ENCODE results near the gene CENPV. TPM values are rescaled to one million over a fixed set of nuclear protein-coding genes. Genes with fewer than 3 reads are reported as not detected.

The CENPV gene
- total and polyA plus RNA-seq, 2 of the 13 experiments (the other 11 are each of a cell fraction or from before 2014, with no cell fraction given), result 193 to 292 TPM

DNA sequence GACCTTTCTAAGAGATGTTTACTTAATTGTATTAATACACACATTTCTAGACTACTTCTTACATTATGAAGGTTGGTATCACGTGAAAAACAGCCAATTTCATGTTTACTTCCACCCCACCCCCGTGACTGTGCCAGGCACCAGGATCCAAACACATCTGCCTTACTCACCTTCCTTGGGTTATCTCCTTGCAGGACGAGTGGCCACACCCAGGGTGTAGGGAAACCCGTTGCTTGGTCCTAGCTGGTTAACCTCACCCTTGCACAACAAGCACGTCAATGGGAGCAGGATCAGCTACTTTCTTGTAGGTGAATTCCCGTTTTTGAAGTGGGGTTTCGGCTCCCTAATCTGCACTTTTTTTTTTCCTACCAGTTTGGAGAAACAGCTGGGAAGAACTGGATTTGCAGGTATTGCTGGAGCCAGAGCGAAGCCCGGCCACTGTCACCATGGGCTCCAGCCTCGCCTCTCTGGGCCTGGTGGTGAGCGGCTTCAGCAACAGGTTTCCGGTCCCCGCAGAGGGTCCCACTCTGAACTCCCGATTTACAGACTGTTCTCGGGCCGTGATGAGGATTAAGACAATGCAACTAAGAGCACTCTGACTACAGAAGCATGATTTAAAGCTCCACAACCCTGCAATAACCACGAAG is 25.5 kb upstream of the CENPV start (continued):
- TF ChIP-seq, protein P1, sequence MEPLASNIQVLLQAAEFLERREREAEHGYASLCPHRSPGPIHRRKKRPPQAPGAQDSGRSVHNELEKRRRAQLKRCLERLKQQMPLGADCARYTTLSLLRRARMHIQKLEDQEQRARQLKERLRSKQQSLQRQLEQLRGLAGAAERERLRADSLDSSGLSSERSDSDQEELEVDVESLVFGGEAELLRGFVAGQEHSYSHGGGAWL (CRISPR knock-in tag; IDR thresholded peaks at IDR 0.05), result 0 out of 2 replicates have a peak, but pooled peaks have one; percentile 47
- no peak for TF ChIP-seq ZNF235 (CRISPR knock-in tag; IDR thresholded peaks at IDR 0.05; ENCODE audit: borderline replicate concordance)

DNA sequence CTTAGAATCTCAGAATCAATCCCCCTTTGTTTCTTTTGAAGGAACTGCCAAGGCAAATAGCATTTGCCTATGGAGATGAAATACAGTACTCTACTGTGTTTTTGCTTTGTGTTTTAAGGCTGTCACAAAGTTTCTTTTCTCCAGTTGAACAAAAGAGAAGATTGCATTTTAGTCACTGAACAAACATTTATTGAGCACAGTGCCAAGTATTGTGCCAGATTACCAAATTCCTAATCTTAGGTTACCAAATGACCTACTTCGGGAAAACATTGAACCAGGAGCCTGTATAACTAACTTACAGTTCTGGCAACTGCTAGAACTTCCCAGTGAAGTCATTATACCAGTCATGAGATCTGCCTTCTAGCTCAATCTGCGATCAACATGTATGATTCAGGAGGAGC is 24.7 kb upstream of the CENPV start:
- Histone ChIP-seq H4K20me1 (ENCODE audit: insufficient read depth, low read length) (peaks cover 16% of the 10 kb centered on the region), H3K4me2 (ENCODE audit: low read depth, low read length) (peak overlapping the region; percentile 74), H3K9ac (ENCODE audit: insufficient read depth, low read depth, low read length) (no peak overlapping the region), H3K27me3 (ENCODE audit: control insufficient read depth in 1 of 2, insufficient read depth in 2 of 2, low read length in 2 of 2) (no peaks in the 10 kb centered on the region; a peak in 1 of 5 replicates), H3K27ac (ENCODE audit: extremely low read length, insufficient read depth, low read length) (peak overlapping the region; percentile 4), H3K9me3 (ENCODE audit: low read length) (no peaks in the 10 kb centered on the region), H3K4me3 (replicated peaks in 1 of 3; ENCODE audit: insufficient read depth in 1 of 3, low read depth in 2 of 3, low read length in 3 of 3) (no peak overlapping the region), H3K36me3 (replicated peaks in 1 of 2; ENCODE audit: control insufficient read depth in 1 of 2, insufficient read depth in 2 of 2, low read length in 2 of 2) (peaks cover 4 to 5% of the 10 kb centered on the region in 2 experiments; a peak in 2 of 5 replicates), H2AFZ (ENCODE audit: low read length) (peak overlapping the region; percentile 22), H3K4me1 (ENCODE audit: insufficient read depth, low read length) (peaks cover 53% of the 10 kb centered on the region), H3K79me2 (ENCODE audit: insufficient read depth, low read length) (peaks cover 12% of the 10 kb centered on the region)
- CTCF ChIA-PET (ENCODE audit: low intra/inter-chr PET ratio, low total read pairs), result no interaction called here
- FAIRE-seq (peak; percentile 36), ATAC-seq (no peak), DNase-seq (ENCODE audit: low spot score) (peak; percentile 58)
- in situ Hi-C loops (cut with HindIII; ENCODE audit: extremely low pct_ligation_motif_present, low pct_unique_long_range_greater_than_20kb) (no loop called here), intact Hi-C loops (cut with micrococcal nuclease; ENCODE audit: unreplicated experiment) (no loop called here)
- POLR2A ChIA-PET, result interaction anchor here (0.8 to 2.0 kb wide), 8 partner anchors 9 to 91 kb away, joined by 3 to 12 read pairs (median 4); no protein-coding TSS in a partner anchor
- WGBS (ENCODE audit: low lambda C conversion rate), result 27% methylated on average over 2 of the region's 2 CpGs
- BruUV-seq (replicated peaks), result no TSS peak
- no peak for TF ChIP-seq ISX (CRISPR knock-in tag; conservative IDR thresholded peaks at IDR 0.05)
- no peak for TF ChIP-seq PPARG (CRISPR knock-in tag; conservative IDR thresholded peaks at IDR 0.05)
- TF ChIP-seq ZNF451 (CRISPR knock-in tag; IDR thresholded peaks at IDR 0.05), result no peak
- no peak for TF ChIP-seq BHLHE40 (IDR thresholded peaks at IDR 0.05; ENCODE audit: low read length)
- TF ChIP-seq HNRNPL (IDR thresholded peaks at IDR 0.05; ENCODE audit: low read depth, low read length), result no peak
- TF ChIP-seq, protein P2, sequence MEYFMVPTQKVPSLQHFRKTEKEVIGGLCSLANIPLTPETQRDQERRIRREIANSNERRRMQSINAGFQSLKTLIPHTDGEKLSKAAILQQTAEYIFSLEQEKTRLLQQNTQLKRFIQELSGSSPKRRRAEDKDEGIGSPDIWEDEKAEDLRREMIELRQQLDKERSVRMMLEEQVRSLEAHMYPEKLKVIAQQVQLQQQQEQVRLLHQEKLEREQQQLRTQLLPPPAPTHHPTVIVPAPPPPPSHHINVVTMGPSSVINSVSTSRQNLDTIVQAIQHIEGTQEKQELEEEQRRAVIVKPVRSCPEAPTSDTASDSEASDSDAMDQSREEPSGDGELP (IDR thresholded peaks at IDR 0.05; ENCODE audit: borderline replicate concordance, low read depth), result no peak
- TF ChIP-seq PTBP1 (IDR thresholded peaks at IDR 0.05; ENCODE audit: low read depth, low read length, poor library complexity, severe bottlenecking), result no peak
- no peak for TF ChIP-seq NBN (conservative IDR thresholded peaks at IDR 0.05)
- TF ChIP-seq SOX5 (CRISPR knock-in tag; IDR thresholded peaks at IDR 0.05; ENCODE audit: borderline replicate concordance), result peak; percentile 51; the same call in 1 of the 2 replicates
- TF ChIP-seq ZNF251 (CRISPR knock-in tag; IDR thresholded peaks at IDR 0.05), result no peak
- no peak for TF ChIP-seq ZNF3 (CRISPR knock-in tag; IDR thresholded peaks at IDR 0.05)
- TF ChIP-seq, protein P3, sequence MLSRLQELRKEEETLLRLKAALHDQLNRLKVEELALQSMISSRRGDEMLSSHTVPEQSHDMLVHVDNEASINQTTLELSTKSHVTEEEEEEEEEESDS (CRISPR knock-in tag; IDR thresholded peaks at IDR 0.05; ENCODE audit: borderline replicate concordance), result no peak
- TF ChIP-seq, protein P4, sequence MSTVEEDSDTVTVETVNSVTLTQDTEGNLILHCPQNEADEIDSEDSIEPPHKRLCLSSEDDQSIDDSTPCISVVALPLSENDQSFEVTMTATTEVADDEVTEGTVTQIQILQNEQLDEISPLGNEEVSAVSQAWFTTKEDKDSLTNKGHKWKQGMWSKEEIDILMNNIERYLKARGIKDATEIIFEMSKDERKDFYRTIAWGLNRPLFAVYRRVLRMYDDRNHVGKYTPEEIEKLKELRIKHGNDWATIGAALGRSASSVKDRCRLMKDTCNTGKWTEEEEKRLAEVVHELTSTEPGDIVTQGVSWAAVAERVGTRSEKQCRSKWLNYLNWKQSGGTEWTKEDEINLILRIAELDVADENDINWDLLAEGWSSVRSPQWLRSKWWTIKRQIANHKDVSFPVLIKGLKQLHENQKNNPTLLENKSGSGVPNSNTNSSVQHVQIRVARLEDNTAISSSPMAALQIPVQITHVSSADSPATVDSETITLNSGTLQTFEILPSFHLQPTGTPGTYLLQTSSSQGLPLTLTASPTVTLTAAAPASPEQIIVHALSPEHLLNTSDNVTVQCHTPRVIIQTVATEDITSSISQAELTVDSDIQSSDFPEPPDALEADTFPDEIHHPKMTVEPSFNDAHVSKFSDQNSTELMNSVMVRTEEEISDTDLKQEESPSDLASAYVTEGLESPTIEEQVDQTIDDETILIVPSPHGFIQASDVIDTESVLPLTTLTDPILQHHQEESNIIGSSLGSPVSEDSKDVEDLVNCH (CRISPR knock-in tag; IDR thresholded peaks at IDR 0.05), result no peak
- TF ChIP-seq JDP2 (CRISPR knock-in tag; IDR thresholded peaks at IDR 0.05; ENCODE audit: borderline replicate concordance), result no peak
- TF ChIP-seq, protein P5, sequence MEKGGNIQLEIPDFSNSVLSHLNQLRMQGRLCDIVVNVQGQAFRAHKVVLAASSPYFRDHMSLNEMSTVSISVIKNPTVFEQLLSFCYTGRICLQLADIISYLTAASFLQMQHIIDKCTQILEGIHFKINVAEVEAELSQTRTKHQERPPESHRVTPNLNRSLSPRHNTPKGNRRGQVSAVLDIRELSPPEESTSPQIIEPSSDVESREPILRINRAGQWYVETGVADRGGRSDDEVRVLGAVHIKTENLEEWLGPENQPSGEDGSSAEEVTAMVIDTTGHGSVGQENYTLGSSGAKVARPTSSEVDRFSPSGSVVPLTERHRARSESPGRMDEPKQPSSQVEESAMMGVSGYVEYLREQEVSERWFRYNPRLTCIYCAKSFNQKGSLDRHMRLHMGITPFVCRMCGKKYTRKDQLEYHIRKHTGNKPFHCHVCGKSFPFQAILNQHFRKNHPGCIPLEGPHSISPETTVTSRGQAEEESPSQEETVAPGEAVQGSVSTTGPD (CRISPR knock-in tag; IDR thresholded peaks at IDR 0.05), result peak; percentile 60; the same call in 1 of the 2 replicates
- no peak for TF ChIP-seq SOX13 (IDR thresholded peaks at IDR 0.05)
- TF ChIP-seq SOX13 (CRISPR knock-in tag; conservative IDR thresholded peaks at IDR 0.05 in 1 of 2, IDR thresholded peaks at IDR 0.05 in 1 of 2), result peak in 1 of 2 experiments; percentile 81; a peak in 2 of 4 replicates

Data from HepG2 (cell line).